Stimulated activated CD4-positive, alpha-beta T cell treated with anti-CD3 and anti-CD28 coated beads, Interleukin-2, amount 100 ng/mL, for 48 hours (primary cell): ENCODE results near the gene FBXL7.
"Not testable (repeated sequence)": the region's sequence is repeated elsewhere in the genome, so short reads cannot be mapped to it uniquely, and the experiment has no call there.

Experiments used
- DNase-seq, 2 donors: peaks; one replicate each; pipeline ENCODE4 v3.0.0-alpha.2; 2020

FBXL7 gene

GRCh38 chr5:15835514-15835913, 335.5 kb downstream of the FBXL7 start:
- no peak for DNase-seq

DNA sequence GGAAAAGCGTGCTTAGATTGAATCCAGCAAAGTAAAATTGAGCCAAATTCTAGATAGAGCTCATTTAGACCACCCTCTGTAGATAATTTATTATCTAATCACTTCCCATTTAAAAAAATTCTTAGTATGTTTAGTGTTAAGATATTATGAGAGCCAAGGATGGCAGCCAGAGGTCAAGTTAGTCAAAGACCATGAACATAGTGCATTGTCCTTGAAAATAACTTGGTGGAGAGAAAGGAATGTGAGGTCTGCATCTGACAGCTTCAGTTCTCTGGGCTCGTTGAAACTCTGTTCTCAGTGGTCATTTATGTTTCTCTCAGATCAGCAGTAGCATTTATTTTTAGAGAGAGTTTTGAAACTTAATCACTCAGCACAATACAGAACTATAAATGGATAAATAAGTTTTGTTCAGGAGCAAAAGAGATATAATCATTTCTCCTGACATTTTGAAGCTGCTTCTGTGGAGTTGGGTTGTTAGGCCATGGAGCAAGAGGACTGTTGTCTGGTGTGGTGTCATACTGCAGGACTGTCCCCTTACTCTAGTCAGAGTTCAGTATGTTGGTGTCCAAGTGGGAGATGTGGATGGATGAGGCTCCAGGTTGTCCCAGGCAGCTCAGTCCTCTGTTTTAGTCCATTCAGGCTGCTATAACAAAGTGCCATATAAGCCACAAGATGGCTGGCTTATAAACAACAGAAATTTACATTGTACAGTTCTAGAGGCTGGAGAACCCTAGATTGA, 337.7 kb downstream of the FBXL7 start:
- no peak for DNase-seq

DNA sequence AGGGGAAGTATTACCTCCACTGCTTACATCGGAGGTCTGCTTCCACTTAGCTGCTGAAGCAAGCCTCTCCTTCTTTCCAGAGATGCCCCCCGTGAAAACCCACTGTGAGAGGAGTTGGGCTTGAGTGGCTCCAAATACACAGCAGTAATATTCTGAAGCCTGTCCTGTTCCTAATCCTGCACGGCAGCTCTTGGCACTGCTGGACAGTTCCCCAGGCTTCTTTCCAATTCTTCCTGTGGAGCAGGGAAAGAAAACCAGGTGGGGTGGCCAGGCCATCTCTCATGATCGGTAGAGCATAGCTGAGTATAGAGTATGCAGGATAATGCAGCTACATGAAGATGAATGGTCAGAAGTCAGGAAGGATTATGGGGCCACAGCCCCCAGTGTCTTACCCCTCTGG, 344.3 kb downstream of the FBXL7 start:
- DNase-seq: no peak

- no peak for DNase-seq
Observed at GRCh38 chr5:15844871-15845270, 344.9 kb downstream of the FBXL7 start.

- no peak for DNase-seq
Observed at GRCh38 chr5:15850536-15850935, 350.6 kb downstream of the FBXL7 start.

DNA sequence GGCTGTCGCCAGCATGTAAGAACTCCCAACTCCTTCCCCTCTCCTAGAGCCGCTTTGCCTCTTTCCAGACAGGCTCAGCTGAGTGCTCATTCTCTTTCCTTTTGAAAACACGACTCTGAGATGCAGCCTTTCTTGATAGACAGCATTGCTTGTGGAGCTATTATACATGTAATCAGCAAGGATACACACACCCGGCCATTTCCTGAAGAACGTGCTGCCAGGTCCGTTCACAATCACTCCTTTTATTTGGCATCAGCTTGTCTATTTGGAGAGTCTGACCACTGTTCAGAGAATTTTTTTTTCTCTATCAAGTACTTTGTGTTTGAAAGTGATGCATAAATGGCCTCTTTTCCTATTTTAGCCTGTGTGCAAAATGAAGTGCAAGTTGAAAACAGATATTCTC, 351.0 kb downstream of the FBXL7 start:
- no peak for DNase-seq

DNA sequence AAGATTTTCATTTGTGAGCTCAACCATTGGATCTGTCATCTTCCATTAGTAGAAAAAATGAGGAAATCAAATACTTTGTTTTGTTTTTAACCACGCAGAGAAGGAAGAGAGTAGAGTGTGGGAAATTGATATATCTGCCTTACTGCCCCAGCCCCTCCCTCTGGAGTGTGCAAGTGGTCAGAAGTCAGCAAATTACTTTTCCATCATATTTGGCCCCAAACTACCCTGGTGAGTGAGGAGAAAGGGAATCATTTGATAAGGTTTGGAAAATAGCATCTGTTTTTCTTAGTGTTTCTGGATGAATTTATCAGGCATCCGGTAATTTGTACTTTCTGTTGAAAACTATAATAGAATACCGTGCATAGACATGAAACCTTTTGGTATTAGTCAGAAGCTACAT, 352.2 kb downstream of the FBXL7 start:
- no peak for DNase-seq

DNA sequence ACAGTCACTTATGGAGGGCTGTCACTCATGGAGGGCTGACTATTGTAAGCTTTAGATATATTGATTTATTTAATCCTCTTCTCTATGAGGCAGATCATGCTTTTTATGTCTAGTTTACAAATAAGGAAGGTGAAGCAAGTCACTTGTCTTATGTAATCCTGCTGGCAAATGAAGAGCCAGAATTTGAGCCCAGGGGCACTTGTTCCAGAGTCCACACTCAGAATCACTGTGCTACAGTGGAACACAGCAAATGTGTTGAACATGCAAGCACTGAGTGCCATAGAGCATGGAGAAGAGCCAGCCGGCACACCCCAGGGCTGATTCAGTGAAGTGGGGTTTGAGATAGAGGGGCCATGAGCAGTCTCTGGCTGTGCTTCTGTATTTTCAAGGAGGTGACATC, 353.0 kb downstream of the FBXL7 start:
- no peak for DNase-seq

GRCh38 chr5:15858326-15858725, 358.3 kb downstream of the FBXL7 start:
- DNase-seq: no peak

- DNase-seq: no peak
Observed at GRCh38 chr5:15864536-15865215, 364.7 kb downstream of the FBXL7 start.

- not testable (repeated sequence) for DNase-seq
Observed at GRCh38 chr5:15872259-15872658, 372.3 kb downstream of the FBXL7 start.

DNA sequence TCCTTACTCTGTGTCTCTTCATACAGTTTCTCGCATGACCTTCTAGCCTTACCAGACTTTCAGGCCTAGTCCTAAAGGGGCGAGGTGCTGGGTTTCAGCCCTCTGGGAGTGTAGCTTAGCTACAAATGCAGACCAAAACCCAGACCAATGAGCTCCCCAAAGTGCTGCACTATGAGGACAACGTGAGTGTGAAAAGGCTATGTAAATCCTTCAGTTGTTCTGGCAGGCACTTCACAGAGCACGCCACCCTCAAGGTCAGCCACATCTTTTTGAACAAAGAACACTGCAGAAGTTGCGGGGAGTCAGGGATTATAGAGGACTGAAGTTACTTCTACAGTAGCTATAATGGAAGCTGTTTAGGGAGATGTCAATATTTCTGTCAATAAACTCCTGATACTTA, 377.9 kb downstream of the FBXL7 start:
- DNase-seq: no peak

DNA sequence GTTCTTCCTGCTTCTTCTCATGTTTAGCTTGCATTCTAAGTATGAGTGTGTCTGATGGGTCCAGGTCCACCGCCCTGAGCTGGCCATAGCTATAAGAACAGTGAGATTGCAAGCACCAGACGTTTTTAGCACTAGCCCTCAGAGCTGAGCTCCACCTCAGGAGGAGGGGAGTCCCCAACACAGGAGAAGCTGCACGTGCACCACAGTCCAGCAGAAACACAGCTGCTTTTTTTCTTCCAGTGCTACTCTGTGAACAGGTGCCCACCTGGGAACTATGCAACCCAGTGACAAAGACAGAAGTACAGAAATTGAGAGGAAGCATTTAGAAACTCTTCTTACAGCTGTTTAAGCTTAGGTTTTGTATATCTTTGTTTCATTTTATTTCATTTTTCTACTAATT, 380.2 kb downstream of the FBXL7 start:
- no peak for DNase-seq

- DNase-seq: no peak
Observed at GRCh38 chr5:15885156-15885555, 385.2 kb downstream of the FBXL7 start.

GRCh38 chr5:15886156-15886555, 386.2 kb downstream of the FBXL7 start:
- no peak for DNase-seq

DNA sequence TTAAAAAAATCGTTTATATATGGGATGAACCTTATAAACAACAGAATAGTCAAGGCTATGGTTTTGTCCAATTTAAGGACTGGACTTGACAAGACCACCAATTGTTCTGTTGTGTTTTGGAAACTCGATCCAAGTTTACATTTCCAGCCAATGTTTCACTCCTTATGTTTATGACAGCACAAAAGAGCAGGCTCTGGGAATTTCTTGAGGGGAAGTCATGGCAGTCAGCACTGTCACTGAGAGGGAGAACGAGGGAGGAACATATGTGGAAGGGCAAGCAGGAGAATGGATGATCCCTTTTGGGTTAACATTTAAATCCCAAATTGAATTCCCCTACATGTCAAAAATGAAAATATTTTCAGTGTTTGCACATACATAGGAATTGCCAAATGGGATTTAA, 387.1 kb downstream of the FBXL7 start:
- DNase-seq: no peak

DNA sequence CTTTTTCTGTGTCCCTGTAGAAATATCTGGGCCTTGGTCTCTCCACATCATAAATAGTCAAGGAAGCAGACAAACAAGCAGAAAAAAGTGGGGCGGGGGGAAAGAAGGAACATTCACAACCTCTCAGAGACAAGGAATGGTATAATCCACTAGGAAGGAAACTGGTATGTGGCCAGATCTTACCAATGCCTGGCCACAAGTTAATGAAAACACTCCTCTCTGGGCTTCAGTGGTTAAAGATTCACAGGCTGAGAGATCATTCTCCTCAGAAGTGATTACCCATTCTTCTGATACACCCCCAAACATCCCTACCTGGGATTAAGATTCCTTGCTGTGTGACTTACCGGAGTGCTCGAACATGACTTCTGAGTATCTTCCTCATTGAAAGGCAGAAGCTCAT, 389.0 kb downstream of the FBXL7 start:
- no peak for DNase-seq

DNA sequence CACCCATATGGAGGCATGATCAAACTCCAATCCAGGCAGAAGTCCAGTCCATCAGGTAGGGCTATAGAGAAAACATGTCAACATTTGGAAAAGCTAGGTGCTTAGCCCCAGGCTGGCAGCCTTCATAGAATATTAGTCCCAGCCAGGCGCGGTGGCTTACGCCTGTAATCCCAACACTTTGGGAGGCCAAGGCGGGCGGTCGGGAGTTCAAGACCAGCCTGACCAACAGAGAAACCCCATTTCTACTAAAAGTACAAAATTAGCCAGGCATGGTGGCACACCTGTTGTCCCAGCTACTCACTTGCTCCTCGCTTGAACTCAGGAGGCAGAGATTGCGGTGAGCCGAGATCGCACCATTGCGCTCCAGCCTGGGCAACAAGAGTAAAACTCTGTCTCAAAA, 393.9 kb downstream of the FBXL7 start:
- no peak for DNase-seq

DNA sequence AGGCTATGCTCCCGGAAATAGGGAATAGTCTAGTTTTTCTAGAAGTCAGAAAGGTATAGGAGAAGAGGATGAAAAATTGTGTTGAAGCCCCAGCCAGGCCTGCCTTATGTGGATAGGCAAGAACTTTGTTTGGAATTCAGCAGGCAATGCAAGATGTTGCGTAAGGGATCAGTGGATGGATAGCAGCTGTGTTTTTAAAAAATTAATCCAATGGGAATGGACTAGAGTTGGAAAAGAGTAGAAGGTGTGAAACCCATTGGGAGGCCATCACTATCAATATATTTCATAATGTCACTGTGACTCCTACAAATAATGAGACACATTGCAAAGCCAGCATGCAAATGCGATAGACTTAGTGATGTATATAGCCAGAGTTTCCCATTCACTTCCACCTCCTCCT, 397.7 kb downstream of the FBXL7 start:
- no peak for DNase-seq

- DNase-seq: no peak
Observed at GRCh38 chr5:15898641-15899040, 398.7 kb downstream of the FBXL7 start.

GRCh38 chr5:15899481-15899880, 399.5 kb downstream of the FBXL7 start:
- DNase-seq: no peak

GRCh38 chr5:15901151-15901550, 401.2 kb downstream of the FBXL7 start:
- no peak for DNase-seq

- no peak for DNase-seq
Observed at GRCh38 chr5:15902066-15902465, 402.1 kb downstream of the FBXL7 start.

GRCh38 chr5:15904899-15905830, 405.2 kb downstream of the FBXL7 start:
- DNase-seq: no peak
